Heart right ventricle (tissue), 16 donors: ENCODE data around the gene NPY1R. TPM values are rescaled to one million over a fixed set of nuclear protein-coding genes. Genes with fewer than 3 reads are reported as not detected.

ENCODE experiments used
- ATAC-seq, 8 donors: fragments of 200-7000 bp; cut with Tn5 transposase; one replicate each; pipeline ENCODE4 v1.9.1; 2020; ENCODE audit warnings: mild to moderate bottlenecking in 8 of 8, moderate library complexity in 8 of 8, moderate number of reproducible peaks in 1 of 8
- DNase-seq, 2 donors: peaks; one replicate each; pipeline ENCODE4 v3.0.0-alpha.2; 2020
- H3K27ac ChIP-seq, 10 donors: fragments of 200-600 bp; sonication (generic) in 2 of 10; one replicate each; pipeline versions ENCODE4 v1.5.0 to v1.8.0; 2020 to 2022; ENCODE audit warnings: mild to moderate bottlenecking in 3 of 10
- H3K27me3 ChIP-seq, 7 donors: fragments of 200-600 bp; one replicate each; pipeline ENCODE4 v1.8.0; 2021 to 2022; ENCODE audit warnings: mild to moderate bottlenecking in 2 of 7
- H3K36me3 ChIP-seq, 9 donors: fragments of 200-600 bp; sonication (generic) in 1 of 9; one replicate each; pipeline versions ENCODE4 v1.5.0 to v1.8.0; 2020 to 2022; ENCODE audit warnings: mild to moderate bottlenecking in 2 of 9
- H3K4me1 ChIP-seq, 9 donors: fragments of 200-600 bp; sonication (generic) in 1 of 9; one replicate each; pipeline versions ENCODE4 v1.5.0 to v1.8.0; 2020 to 2022; ENCODE audit warnings: mild to moderate bottlenecking in 4 of 9
- H3K4me3 ChIP-seq, 10 donors: fragments of 200-600 bp; sonication (generic) in 2 of 10; one replicate each; pipeline versions ENCODE4 v1.5.0 to v1.8.0; 2020 to 2022; ENCODE audit warnings: mild to moderate bottlenecking in 7 of 10, moderate library complexity in 2 of 10
- H3K9me3 ChIP-seq, 11 donors: fragments of 200-600 bp in 10 of 11; sonication (generic) in 2 of 11; one replicate each; pipeline versions ENCODE4 v1.5.0 to v1.8.0; 2013 to 2022; ENCODE audit warnings: mild to moderate bottlenecking in 2 of 11, control low read depth in 1 of 11, moderate library complexity in 1 of 11
- WGBS, 2 donors: extraction: QIAGEN DNeasy Blood & Tissue Kit; methylation state at CpG; one replicate each; pipeline ENCODE4 v1.1.7; 2013; ENCODE audit warnings: inconsistent platforms in 1 of 2; 5-methylcytosine and 5-hydroxymethylcytosine counted together
- intact Hi-C, 10 donors: fragments of 100-400 bp; cut with DNase I; formaldehyde crosslinking; loops; one replicate each; pipeline versions ENCODE4 v1.11.1 to v1.14.2; 2022
- long read RNA-seq, 3 donors: library from polyadenylated mRNA; unstranded; transcript quantifications; one replicate each; pipeline ENCODE4 v2.0.0, GENCODE V29; 2020 to 2021
- polyA plus RNA-seq, 2 donors: library from polyadenylated mRNA; stranded (reverse); fragments of 200-250 nt; gene quantifications; one replicate each; pipeline ENCODE4 v1.2.3, GENCODE V29; 2013
- total RNA-seq, 10 donors: library from RNA; stranded (reverse); fragmentation: NEBNext Ultra II Directional in 3 of 10; extraction: Animal tissue kit (Norgen Biotek cat#: 25700) in 3 of 10; gene quantifications; one replicate each; pipeline versions ENCODE4 v1.2.1 to v1.2.4, GENCODE V29; 2021 to 2023
- TF ChIP-seq, protein P1 (sequence below), 9 donors: fragments of 200-600 bp; sonication (generic) in 2 of 9; IDR thresholded peaks; one replicate each; pipeline versions ENCODE4 v1.5.0 to v1.8.0; 2021 to 2022; ENCODE audit warnings: antibody characterized with exemption in 9 of 9, mild to moderate bottlenecking in 5 of 9, moderate library complexity in 1 of 9
- donor health status: Arrhythmogenic right ventricular cardiomyopathy.
- donor health status: ischemic (EF 13 %, LVEDD 7.1; RV severe dilation, severe dysfunction).
- donor health status: healthy with polysubstance abuse.
- donor health status: DM: no; HTN: yes; CAD: no.
- donor health status: DM: no; HTN: no; CAD: no.
- donor health status: ischemic (EF 25% LVEDD 6.9; RV normal size, moderate dysfunction).
- donor health status: ischemic (EF 25% LVEDD 5.7; RV mildly dilated, moderate dysfunction).
- donor health status: healthy.
- donor health status: DM: yes; HTN: yes; CAD: no.
- donor health status: Ischemic cardiomyopathy.
- donor health status: ischemic (EF 35%, LVEDD 5.7; RV mildly dilated, moderate dysfunction).
- donor health status: nonischemic (EF 11% LVEDD 7.7; RV severe dilation, severe dysfunction).
- donor health status: DM: yes; HTN: yes; CAD: no.
- donor health status: PGD.
- donor health status: ischemic (EF 29% LVEDD 5.4; RV normal size, mild dysfunction).
- donor health status: nonischemic (EF 23%, LVEDD 6.1; RV moderate dilation, normal function).

Gene NPY1R
- total RNA-seq (1 to 10 TPM in 3 of 10 donors, under 1 TPM in 7; 0.52 to 1.3 (median 0.92) TPM), polyA plus RNA-seq (1 to 10 TPM in 1 of 2 donors, under 1 TPM in 1; 0.26 to 1.3 TPM)
- long read RNA-seq, donor 1: 0 reads
- long read RNA-seq, donor 2, partial matches to known transcripts: 0 of 2 reads
- long read RNA-seq, donor 2, other reads (novel, unspliced or antisense): 1 of 2 reads
- long read RNA-seq, donor 3, partial matches to known transcripts: 0 of 1 reads
- long read RNA-seq, donor 3, other reads (novel, unspliced or antisense): 1 of 1 reads

DNA sequence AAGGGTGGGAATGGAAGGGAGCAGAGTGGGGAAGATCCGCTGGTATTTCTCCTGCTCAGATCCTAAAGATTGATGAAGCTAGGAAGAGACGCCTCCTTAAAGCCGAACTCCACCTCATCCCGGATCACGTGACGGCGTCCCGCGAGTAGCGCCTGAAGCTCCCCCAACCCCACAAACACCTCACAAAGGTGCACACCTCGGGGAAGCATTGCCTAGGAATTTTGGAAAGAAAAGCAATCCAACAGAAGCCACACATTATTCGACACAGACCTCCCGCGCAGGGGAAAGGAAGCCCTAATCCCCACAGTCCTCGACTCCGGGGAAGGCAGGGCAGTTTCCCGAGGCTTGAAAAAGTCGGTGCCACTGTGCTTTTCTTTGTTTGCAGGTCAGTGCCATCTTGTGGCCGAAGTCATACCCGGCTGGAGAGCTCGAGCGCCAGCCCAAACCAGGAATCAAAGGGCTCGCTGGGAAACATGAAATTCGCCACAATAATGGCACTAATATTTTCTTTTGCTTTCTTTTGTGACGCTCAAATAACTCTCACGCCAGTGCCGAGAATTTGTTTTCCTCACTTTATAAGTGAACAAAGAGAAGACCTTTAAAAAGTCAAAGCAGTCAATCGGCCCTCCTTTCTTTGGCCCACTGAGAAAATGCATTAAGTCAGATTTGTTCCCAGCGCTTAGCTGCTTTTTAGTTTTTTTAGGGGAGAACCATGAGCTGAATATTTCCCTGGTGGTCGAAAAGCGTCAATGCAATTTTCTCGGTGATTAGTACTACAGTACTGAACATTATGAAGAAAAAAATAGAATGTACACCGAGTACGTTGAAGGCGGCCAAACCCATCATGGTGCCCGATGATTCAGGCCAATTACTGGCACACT is at the start of gene NPY1R:
Gene NPY1R, minus strand, starts transcription at position 71 of the 881 bp plus-strand sequence. CDS start 6,042 bp downstream, outside the sequence.
- no peak within 1 kb of the TSS for H3K27ac ChIP-seq
- peaks cover 0 to 15% (median 4%) of the 10 kb centered on the region in 9 donors for H3K4me1 ChIP-seq
- 9% methylated on average over 36 of the region's 36 CpGs for WGBS, 2 donors
- no peaks in the 10 kb centered on the region for H3K9me3 ChIP-seq
- TF ChIP-seq, protein P1, sequence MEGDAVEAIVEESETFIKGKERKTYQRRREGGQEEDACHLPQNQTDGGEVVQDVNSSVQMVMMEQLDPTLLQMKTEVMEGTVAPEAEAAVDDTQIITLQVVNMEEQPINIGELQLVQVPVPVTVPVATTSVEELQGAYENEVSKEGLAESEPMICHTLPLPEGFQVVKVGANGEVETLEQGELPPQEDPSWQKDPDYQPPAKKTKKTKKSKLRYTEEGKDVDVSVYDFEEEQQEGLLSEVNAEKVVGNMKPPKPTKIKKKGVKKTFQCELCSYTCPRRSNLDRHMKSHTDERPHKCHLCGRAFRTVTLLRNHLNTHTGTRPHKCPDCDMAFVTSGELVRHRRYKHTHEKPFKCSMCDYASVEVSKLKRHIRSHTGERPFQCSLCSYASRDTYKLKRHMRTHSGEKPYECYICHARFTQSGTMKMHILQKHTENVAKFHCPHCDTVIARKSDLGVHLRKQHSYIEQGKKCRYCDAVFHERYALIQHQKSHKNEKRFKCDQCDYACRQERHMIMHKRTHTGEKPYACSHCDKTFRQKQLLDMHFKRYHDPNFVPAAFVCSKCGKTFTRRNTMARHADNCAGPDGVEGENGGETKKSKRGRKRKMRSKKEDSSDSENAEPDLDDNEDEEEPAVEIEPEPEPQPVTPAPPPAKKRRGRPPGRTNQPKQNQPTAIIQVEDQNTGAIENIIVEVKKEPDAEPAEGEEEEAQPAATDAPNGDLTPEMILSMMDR (IDR thresholded peaks at IDR 0.05): peak; percentile 32 to 73 (median 57)
- H3K4me3 ChIP-seq: peak within 1 kb of the TSS; percentile 28 to 63 (median 51)
- DNase-seq (peak; percentile 49 to 55), ATAC-seq (peak; percentile 86 to 94 (median 90))
- no peaks in the 10 kb centered on the region for H3K36me3 ChIP-seq
- intact Hi-C loops: loop anchor here in 7 of 10 donors (2.0 to 10.0 kb wide), 7 partner anchors 168 to 838 kb away; partner anchors contain the start of gene NAF1 (in 1 of the 7)
- H3K27me3 ChIP-seq: peaks cover 0 to 69% (median 37%) of the 10 kb centered on the region in 7 donors

DNA sequence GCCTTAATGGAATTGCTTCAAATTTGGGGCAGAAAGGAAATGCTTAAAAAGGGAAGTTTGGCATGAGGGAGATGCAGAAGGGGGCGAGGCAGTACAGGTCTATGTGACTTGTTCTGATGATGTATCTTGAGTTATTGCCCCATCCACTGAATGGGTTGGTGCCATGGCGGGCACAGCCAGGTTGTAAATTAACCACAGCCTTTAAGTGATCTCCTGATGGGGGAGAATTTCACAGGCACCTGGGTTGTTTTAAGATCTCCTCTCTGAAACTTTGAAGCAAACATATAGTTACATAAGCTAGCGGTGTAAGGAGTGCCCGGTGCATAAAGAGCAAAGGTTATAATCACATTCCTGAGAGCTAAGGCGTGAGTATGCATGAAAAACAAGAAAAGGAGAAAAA is 48.3 kb upstream of the NPY1R start:
- DNase-seq (no peak), ATAC-seq (no peak)
- Histone ChIP-seq H3K9me3 (no peaks in the 10 kb centered on the region), H3K27ac (no peak overlapping the region), H3K36me3 (no peaks in the 10 kb centered on the region), H3K4me1 (no peaks in the 10 kb centered on the region), H3K27me3 (no peaks in the 10 kb centered on the region), H3K4me3 (no peak overlapping the region)
- intact Hi-C loops: no loop called here
- WGBS, 2 donors: 73 to 86% methylated on average over 5 of the region's 5 CpGs
- TF ChIP-seq, protein P1 (IDR thresholded peaks at IDR 0.05): no peak

DNA sequence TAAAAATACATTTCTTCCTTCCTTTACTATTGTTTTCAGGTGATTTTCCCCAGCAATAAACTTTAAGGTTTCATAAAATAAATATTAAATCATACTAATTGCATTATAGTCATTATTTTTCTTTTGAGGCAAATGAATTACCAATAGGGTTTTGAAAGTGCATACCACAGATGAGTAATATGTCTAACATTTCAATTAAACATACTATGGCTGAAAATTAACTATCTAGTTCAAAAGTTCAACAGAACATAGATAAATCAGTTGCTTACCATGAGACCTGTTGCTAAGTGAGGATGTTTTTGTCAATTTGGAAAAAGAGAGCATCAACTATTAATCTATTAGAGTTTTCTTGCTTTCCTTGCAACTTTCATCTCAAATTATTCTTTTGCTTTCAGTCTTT is 46.3 kb upstream of the NPY1R start:
- intact Hi-C loops: no loop called here
- H3K36me3 ChIP-seq: no peaks in the 10 kb centered on the region
- H3K4me3 ChIP-seq: no peak overlapping the region
- H3K27me3 ChIP-seq: no peaks in the 10 kb centered on the region
- H3K4me1 ChIP-seq: no peaks in the 10 kb centered on the region
- no peak overlapping the region for H3K27ac ChIP-seq
- no peak for ATAC-seq
- no peaks in the 10 kb centered on the region for H3K9me3 ChIP-seq
- DNase-seq: no peak
- TF ChIP-seq, protein P1 (IDR thresholded peaks at IDR 0.05): no peak

DNA sequence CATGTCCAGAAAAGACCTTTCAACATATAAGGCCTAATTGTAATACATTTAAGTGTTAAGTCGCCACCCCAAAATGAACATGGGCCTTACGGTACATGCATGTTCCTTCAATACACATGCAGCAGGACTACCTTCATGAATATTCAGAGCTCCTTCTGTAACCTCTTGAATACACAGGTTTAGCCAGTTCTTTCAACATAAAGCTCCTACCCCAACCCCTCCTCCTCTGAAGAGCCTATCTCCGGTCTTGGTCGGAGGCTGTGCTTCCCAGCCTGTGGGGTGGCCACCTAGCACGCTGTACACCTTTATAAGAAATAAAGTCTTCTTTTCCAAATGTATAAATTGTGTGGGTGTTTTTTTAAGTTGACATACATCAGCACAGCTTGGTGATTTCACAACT is 39.6 kb upstream of the NPY1R start:
- 91 to 95% methylated on average over 5 of the region's 5 CpGs for WGBS, 2 donors
- peaks cover 0 to 3% (median 0%) of the 10 kb centered on the region in 11 donors for H3K9me3 ChIP-seq
- H3K4me1 ChIP-seq: no peaks in the 10 kb centered on the region
- no peak for DNase-seq
- no peak overlapping the region for H3K4me3 ChIP-seq
- no peak for ATAC-seq
- TF ChIP-seq, protein P1 (IDR thresholded peaks at IDR 0.05): no peak
- no peak overlapping the region for H3K27ac ChIP-seq
- H3K27me3 ChIP-seq: no peaks in the 10 kb centered on the region
- H3K36me3 ChIP-seq: no peaks in the 10 kb centered on the region
- intact Hi-C loops: loop anchor here in 1 of 10 donors (5.0 kb wide), 1 partner anchor 405 kb away; no protein-coding TSS in a partner anchor
